Erythroblast (primary cell): ENCODE measurements around the gene DHRS1.

Experiments used
- GATA1 ChIP-seq: IDR thresholded peaks from 2 replicates; pipeline ENCODE4 v1.6.1; 2011; ENCODE audit warnings: low read depth, mild to moderate bottlenecking, control low read depth, low read length, moderate library complexity
- POLR2A ChIP-seq: IDR thresholded peaks from 2 replicates; pipeline ENCODE4 v1.6.1; 2011; ENCODE audit warnings: mild to moderate bottlenecking, low read length

- TF ChIP-seq POLR2A (no peak), GATA1 (no peak)
Observed at GRCh38 chr14:24247422-24247821, 52.2 kb downstream of the DHRS1 start.
